Endothelial cell of hepatic sinusoid (primary cell): ENCODE data around the gene ITGA8.
"Not testable (repeated sequence)": the region's sequence is repeated elsewhere in the genome, so short reads cannot be mapped to it uniquely, and the experiment has no call there.

Experiments used
- in situ Hi-C: cut with HindIII; loops from 2 replicates; pipeline ENCODE4 v1.10.0; 2017; ENCODE audit warnings: low sequenced_read_pairs

The ITGA8 gene

DNA sequence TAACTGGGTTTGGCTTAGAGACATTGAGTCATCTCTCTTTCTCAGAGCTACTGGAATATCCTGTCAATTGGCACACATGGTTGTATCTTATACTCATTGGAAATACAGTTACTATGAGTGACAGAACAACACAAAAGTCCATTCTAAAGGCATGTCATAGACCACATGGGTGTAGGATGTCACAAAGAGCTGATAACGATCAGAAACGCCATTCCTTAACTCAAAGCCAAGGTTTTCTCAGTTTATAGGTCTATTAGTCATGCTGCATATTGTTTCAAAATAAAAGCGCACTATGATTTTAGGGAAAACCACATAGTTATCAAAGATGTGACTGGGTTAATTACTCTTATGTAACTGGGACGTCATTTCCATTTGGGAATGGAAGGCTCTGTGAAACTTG lies 201.5 kb downstream of the ITGA8 start:
- in situ Hi-C loops = no loop called here

DNA sequence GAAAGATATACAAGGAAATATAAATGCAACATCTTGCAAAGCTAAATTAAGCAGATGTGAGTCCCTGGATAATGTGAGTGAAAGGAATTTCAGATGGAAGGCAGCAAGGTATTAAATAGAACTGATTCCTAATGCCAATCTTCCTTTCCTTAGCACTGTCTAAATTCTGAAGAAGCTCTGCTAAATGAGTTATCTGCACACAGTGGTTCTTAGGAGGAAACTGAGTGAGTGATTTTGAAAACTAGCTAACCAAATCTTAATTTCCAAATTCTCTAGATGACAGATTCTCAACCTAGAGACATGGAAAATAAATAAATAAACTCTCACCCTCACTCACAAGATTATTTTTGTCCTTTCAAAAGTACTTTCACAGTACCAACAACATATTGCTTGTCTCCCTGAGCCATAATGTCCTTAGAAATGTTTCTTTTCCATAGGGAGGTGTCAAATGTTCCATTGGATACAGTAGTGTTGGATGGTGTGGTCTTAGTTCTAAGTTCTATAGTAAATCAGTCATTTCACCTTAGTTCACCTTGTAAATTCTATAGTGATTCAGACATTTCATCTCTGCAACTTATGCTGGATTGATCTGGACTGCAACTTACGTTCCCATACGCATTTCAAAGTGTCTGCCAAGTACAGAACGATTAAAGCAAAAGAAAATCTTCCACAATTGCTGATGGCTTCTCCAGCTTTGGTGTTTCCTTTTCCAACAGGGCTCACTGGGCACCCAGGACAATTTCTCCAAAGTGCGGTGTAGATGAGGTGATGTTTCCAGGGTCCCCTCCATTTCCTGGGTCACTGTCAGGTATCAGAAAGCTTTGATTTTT lies 203.3 kb downstream of the ITGA8 start:
- in situ Hi-C loops = no loop called here

GRCh38 chr10:15515202-15515601 lies 204.5 kb downstream of the ITGA8 start:
- in situ Hi-C loops = no loop called here

- in situ Hi-C loops = no loop called here
Observed at GRCh38 chr10:15510963-15511362, 208.8 kb downstream of the ITGA8 start.

DNA sequence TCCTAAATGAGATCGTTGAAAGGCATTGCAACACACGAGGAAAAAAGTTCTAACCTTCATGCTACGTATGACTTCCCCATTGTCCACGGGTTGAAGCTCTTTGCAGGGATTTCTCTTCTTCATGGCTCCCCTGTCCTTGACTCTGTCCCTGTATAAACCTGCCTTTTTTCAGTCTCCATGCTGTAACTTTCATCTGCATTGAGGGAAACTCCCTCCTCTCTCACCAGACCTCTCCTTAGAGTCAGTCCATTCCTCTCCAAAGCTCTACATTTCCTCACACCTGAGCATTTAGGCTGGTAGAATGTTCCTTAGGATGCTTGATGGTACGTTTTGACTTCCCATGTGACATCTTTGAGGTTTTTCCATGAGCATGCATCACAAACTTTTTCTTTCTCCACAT lies 214.4 kb downstream of the ITGA8 start:
- in situ Hi-C loops = no loop called here

- in situ Hi-C loops = loop anchor here (5.0 kb wide), 1 partner anchor 68 kb away; no protein-coding TSS in a partner anchor
Observed at GRCh38 chr10:15504101-15504840, 215.5 kb downstream of the ITGA8 start.

DNA sequence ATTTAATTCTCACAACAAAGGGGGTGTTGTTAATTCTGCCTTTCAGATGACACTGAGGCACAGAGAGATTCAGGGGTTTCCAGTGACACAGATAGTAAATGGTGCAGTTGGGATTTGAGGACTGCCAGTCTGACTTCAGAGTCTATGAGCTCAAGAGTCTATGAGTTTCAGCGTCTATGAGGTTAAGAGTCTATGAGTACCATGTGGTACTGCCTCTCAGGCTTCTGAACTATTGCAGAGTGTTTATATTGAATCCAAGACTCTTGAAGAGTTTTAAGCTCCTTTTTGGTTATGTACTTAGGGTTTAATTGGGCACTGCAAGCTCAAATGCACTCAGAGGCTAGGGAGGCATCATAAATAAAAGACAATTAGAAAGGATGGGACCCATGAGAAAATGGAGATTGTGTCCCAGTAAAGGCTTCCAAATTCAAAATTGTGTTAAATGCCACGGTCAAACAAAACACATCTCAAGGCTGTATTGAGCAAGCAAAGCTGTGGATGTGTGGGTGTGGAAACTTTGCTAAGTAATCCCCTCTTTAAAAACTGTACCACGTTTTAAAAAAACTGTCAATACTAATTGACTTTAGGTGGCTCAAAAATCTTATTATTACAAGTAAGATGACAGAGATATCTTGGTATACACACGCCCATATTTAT lies 224.7 kb downstream of the ITGA8 start:
- in situ Hi-C loops = no loop called here

DNA sequence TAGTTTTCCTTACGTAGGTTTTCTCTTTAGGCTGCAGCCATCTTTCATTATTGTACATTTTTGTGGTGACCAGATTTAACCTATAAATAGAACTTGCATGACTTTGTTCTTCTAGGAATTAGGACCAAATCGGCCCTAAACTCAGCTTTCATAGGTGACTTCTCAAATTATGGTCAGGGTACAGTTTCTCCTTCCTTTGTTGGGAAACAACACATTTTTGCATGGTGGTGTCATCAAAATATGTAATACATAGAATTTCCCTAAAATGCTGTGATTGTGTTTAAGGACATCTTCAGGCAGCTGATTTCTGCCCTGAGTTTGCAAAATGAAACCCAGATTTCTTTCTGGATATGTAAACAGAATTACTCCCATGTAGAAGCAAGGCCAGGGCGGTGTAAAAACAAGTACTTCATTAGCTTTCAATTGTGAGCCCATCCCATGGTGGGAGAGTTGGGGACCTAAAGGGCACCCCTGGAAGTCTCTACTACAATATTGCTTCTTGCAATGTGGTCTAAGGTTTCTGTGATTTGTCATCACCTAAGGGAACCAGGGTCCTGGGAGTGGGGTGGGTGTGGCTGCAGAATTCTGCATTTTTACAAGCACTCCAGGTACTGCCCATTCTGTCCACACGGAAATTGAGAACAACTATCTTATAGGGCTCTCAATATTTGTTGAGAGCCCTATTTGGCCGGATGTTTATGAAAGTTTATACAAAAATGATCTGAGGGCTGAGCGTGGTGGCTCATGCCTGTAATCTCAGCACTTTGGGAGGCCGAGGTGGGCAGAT lies 227.7 kb downstream of the ITGA8 start:
- in situ Hi-C loops = no loop called here

GRCh38 chr10:15489431-15489830 lies 230.3 kb downstream of the ITGA8 start:
- in situ Hi-C loops = no loop called here

GRCh38 chr10:15487376-15487775 lies 232.3 kb downstream of the ITGA8 start:
- in situ Hi-C loops = no loop called here

DNA sequence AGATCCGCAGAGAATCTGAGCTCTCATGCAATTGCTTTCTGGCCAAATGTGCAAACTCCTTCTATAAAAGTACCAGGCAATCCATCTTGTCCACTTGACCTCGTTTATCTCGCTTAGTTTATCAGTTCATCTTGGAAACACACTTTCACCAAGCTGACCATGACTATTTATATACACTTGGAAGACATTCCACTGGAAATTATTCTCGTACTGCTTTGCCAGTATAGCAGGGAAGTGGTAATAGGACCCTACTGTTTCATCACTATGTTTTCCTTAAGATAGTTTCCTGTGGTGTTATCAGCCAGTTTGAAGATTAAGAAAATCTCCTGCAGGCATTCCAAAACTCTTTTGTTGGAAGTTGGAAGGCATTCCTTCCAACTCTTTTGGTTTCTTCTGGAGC lies 233.3 kb downstream of the ITGA8 start:
- in situ Hi-C loops = no loop called here

- in situ Hi-C loops = no loop called here
Observed at GRCh38 chr10:15485684-15486316, 233.9 kb downstream of the ITGA8 start.

- in situ Hi-C loops = no loop called here
Observed at GRCh38 chr10:15485027-15485426, 234.7 kb downstream of the ITGA8 start.

DNA sequence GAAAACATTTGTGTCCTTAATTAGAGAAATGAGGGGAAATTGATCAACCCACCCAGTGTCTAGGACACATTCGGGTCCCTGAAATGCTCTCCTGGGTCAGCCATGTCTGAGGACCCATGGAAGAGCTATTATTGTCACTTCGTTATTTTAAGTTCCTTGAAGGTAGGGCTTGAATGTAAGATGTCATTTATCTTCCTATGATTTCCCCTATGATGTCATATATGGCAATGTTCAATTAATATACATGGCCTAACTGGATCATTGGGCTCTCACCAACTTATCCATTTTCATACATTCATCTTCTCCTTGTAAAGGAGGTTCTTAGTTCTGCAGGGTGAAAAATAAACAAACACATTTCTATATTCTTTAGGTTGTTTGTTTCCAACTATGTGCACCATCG lies 235.6 kb downstream of the ITGA8 start:
- in situ Hi-C loops = no loop called here

DNA sequence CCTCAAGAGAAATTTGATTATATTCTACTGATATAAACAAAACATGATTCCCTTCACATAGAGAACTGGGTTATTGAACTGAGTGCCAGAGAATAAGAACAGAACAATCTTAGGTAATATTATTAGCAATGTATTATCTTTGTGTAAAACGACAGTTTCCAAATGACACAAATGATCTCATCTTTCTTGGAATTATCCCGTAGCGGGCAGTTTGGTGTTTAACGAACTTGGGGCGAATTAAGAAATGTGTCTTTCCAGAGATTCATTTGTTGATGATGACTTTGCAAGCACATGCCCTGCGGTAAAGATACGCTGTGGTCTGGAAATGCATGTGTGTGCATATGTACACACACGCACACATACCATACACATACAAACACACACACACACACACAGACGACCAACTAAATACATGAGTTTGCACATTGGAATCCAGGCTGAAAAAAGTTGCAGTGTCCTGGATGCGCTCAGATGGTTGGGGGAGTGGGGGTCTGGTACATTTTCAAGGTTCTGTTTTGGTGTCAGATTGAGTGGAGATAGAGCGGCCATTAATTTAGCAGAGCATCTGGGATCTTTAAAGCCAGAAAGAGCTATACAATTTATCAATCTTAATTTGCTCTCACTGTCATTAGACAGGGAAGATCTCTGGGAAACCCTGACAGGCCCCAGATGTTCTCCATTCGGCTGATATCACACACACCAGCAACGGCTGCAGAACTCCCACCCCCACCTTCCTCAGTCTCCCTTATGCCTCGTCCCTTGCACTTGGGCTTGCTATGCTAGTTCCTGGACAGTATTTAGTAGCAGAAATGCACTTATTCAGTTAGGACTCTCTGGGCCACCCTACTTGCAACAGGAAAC lies 236.3 kb downstream of the ITGA8 start:
- in situ Hi-C loops = no loop called here

- in situ Hi-C loops = no loop called here
Observed at GRCh38 chr10:15482156-15482555, 237.6 kb downstream of the ITGA8 start.

DNA sequence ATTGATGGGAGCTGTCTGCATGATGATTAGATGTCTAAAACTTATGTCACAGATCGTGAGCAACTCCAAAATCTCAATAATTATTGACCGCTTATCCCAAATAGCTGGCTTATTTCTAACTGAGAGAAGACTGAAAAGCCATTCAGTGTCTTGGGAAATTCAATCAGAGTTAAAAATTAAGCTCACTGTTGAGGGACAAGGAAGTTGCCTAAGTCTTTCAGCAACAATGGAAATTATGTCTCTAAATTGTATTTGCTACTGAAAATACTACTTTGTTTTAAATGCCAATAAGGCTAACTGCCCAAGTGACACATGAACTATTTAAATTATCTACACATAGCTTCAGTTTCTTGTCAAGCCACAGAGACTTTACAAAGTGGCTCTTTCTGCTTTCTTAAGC lies 240.8 kb downstream of the ITGA8 start:
- in situ Hi-C loops = no loop called here

GRCh38 chr10:15478429-15478828 lies 241.3 kb downstream of the ITGA8 start:
- in situ Hi-C loops = no loop called here

DNA sequence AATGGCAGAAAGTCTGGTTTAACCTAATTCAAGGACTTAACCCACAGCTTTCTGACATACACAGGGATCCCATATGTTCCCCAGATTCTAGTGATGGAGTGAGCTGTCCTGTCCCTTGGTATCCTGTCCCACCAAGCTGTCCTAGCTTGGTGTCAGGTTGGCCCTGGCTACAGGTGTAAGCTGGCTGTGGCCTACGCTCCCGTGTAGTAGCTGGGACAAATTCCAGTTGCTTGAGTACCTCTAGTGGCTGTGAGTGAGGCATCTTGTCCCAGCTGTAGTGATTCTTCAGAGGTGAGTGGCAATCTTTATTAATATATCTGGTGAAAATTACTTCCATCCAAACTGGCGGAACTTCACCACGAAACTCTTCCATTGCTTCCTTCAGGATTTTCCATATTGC lies 243.4 kb downstream of the ITGA8 start:
- in situ Hi-C loops = no loop called here

- in situ Hi-C loops = not testable (repeated sequence)
Observed at GRCh38 chr10:15475439-15475838, 244.3 kb downstream of the ITGA8 start.
